GF-D8 (cell line): Measurements from ENCODE around the gene LYSMD3.

Source experiments
- DNase-seq: peaks from one replicate; lab custom pipeline; 2025; lab: John Stamatoyannopoulos, UW

LYSMD3 gene

DNA sequence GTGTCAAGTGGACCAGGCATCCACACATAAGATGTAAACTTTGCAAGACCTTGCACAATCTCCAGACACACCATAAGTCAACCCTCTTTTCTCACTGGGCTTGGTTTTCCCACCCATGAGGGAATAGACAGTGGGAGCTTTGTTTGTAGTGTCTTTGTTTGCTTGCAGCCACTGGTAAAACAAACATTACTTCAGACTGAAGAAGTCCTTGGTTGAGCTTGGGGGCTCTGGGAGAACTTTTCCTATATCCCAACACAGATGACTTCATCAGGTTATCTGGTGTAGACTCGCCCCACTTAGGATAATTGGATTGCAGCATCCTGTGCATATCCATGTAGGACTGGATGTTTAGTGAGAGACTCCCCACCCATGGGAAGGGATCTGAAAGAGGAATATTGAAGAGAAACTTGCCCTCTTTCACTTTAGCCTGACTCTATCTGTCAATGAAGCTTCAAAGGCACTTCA lies 17.7 kb upstream of the LYSMD3 start:
- DNase-seq: no peak

DNA sequence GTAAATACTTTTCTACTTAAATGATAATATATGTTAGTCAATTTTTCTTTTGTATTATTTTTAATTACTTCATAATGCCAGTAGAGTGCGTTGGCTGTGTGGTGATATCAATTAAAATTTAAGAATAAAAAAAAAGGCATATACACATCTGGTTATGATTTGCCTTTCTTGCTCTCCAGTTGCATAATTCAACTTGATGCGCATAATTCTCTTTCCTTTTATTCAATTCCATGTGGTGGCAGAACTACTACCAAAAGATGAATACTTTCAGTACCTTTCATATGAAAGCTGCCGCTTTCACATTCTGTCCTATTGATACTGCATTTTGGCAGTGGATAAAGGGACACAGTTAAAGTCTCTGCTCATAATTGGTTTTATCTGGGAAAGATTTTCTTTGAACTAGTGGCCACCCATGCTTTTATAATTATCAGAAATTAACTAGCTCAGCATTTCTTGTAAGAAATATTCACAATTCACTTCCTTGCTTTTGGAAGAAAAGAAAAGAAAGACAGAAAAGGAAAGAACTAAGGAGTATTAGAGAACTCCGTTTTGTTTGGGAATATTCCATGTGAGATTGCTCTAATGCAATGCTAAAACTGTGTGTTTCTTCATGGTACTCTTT lies 16.9 kb upstream of the LYSMD3 start:
- no peak for DNase-seq

DNA sequence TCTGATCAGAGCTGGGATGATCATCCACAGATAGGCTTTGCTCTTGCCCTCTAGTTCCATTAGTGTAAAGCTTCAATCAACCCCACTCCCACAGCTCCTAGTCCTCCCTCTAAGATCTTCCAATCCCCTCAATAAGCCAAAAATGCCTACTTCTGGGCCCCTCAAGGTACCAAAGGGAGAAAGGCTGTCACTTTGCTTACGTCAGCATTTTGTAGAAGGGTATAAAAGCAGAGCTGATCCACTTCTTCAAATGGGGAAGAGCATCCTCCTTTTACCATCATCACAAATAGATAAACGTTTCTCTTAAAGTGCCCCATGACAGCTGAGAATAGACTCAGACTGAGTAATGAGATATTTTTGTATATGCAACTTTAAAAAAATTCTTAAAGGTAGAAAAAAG lies 16.1 kb upstream of the LYSMD3 start:
- no peak for DNase-seq

GRCh38 chr5:90542827-90543519 lies 13.6 kb upstream of the LYSMD3 start:
- no peak for DNase-seq

- DNase-seq: no peak
Observed at GRCh38 chr5:90534922-90535321, 5.5 kb upstream of the LYSMD3 start.

DNA sequence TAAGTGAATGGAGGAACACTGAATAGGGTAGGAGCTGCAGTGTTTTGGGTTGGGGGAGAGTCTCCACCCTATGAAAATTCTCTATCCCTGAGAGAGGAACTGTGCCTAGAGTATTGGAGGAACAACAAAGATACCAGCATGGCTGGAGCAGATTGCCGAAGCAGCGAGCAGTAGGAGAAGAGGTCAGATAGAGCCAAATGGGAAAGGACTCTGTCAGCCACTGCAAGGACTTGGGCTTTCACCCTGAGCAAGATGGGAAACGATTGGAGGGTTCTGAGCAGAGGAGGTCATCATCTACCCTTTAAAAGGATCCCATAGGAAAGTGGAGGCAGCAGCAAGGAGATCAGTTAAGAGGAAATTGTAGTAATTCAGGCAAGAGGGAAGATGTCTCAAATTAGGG lies 4.4 kb upstream of the LYSMD3 start:
- no peak for DNase-seq

DNA sequence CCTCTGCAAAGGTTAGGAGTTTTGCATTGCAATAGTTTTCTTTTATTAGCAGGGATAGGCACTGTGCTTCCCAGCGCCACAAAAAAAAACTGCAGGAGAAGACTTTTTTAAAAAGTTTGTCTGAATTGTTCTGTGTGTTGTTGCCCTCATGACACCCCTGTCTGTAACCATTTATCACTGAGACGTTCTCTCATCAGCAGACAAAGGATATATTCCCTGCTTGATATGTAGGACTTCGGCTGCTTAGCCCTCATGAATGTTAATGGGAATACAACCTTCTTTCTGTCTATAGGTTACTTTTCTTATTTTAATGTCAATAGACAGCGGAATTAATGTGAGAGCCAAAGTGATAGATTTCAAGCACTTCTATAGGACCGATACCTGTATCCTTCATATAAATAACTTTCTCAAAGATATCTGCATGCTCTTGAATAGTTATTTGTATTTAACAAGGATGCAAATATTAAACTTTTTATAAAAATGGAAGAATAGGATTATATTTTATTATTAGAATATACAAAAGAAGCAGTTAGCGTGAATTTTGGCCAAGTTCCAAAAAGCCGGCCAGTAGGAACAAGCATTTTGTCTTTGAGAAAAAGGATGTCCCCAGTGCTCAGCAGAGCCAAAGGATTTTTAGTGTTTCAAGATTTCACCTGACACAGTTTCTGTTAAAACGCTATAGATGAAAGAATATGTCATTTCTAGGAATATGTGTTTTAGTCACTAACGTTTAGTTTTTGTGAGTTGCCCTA lies 1.5 kb upstream of the LYSMD3 start:
- no peak for DNase-seq

DNA sequence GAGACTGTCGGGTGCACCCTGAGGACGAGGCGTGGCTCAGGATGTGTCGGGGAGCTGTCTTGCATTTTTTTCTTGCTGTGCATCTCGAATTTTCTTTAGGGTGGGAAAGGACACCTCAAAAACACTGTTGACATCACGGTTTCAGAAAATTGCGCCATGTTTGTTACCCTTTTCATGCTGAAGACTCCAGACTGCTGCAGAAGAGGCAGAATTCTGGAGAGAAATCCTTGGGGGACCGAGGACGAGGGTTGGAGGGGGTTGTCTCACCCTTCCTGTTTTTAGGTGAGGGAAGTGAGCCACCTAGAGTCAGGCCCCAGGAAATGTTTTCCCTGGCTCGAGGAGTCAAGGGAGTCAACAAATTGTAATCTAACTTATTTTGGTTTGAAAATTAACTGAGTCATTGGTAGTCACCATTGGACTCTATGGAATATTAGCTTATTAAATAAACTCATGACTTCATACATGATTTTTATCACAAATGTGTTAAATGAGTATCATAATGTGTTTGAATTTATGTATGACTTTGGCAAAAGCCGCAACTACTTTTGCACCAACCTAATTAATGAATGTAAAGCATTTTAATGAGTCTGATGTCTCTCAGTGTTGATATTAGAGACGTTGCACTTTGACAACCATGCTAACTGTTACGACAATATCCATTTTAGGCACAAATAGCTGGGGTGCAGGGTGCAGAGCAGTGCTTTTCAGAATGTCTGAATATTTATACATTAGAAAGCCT lies 724 bp upstream of the LYSMD3 start:
- no peak for DNase-seq

DNA sequence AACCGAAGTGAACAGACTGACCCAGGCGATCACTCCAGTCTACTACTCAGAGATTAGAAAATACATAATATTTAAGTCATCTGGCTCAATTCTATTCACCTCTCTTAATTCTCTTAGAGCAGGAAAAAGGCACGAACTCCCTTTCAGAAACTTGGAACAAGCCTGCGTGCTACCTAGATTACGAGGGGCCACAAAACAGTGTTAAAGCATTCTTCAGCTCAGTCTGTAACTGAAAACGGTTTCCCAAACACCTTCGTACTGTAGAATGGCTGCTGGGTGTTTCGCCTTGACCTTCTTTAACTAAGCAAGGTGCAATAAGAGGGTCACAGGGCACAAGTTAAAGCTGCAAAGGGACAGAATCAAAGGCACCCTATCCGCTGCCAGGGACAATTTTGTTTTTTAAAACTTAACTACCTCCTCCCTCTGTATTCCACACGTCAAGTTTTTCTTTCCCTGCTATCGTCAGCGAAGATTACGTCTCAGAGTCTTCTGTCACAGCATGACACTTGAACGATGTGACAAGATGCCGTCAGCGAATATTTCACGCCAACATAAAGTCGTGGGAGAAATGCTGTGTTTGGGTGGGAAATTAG lies 687 bp downstream of the LYSMD3 start:
- DNase-seq: no peak

GRCh38 chr5:90519081-90519480 lies 10.3 kb downstream of the LYSMD3 start:
- DNase-seq: no peak

DNA sequence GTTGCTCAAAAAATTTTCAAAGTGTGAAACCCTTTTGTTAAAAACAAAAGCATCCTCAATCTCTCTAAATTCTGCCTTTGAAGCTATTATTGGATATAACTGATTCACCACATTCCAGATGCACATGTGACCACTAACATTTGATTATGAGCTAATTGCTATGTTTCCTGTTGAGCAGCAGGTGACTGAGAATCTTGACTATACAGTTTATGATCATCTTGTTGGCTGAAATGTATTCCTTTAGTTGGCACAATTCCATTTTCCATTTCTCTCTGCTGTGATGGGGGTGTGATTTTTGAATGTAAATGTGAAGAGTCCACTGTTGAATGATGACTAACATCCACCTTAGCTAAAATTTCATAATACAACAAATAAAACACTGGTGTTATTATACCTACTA lies 10.7 kb downstream of the LYSMD3 start:
- DNase-seq: no peak

DNA sequence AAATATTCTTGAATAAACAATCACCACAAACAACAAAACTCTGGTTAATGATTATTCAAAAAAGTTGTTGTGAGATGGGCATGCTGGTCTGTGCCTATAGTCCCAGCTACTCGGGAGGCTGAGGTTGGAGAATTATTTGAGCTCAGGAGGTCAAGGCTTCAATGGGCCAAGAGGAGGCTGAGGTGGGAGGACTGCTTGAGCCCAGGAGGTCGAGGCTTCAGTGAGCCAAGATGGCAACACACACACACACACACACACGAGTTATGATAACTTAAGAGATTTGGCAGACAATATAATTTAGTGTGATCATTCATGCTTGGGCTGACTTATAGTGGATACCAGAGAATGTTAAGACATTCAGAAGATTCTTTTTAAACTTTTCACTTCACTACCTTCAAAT lies 14.9 kb downstream of the LYSMD3 start:
- no peak for DNase-seq

DNA sequence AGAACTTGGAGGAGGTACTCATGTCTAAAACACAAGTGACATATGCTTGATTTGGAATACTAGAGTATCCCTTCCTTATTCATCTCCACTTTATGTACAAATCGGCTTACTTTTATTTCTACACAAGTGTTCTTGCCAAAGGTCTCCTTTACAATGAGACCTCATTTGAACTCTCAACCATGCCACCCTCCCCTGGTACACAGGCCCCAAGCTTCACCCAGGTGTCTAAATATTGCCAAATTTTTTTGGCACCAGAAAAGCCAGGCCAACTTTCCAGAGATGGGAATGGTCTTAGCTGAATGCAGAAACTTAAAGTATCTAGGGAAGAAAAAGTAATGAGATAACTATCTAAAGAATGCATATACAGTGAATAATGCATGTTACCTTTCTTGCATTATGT lies 18.9 kb downstream of the LYSMD3 start:
- DNase-seq: no peak

GRCh38 chr5:90506221-90506620 lies 23.2 kb downstream of the LYSMD3 start:
- no peak for DNase-seq

DNA sequence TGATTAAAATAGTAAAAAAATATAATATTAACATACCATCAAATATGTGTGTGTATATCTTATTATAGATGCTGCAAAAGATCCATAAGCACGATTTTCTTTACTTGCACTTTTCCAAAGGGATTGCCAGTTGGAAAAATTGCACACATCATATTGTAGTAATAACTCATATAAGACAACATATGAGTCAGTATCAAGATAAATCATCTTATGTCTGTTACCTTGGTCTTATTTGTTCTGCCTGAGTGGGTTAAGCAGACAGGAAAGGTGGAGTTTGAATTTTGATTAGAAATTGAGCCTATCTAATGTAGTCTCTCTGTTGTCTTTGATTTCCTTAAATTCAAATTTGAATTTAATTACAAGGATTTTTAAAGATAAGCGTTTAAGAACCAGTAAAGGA lies 24.6 kb downstream of the LYSMD3 start:
- DNase-seq: no peak

GRCh38 chr5:90503596-90503995 lies 25.8 kb downstream of the LYSMD3 start:
- no peak for DNase-seq

DNA sequence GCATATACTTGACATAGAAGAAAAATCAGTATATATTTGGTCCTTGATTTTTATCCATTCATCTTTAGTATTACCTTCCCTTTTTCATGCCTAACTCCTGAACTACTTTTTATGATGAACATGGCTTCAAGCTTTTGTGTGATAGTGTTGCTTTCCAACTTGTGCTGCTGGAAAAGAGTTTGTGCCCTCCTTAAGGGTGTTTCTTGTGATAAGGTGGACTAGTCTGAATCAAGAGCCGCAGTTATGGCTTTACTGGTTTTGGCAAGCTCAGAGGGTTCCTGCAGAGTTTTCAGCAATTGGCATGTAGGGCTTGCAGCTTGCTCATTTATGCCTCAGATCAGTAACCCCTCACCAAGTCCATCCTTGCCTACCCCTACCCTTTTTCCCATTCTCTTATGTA lies 34.2 kb downstream of the LYSMD3 start:
- no peak for DNase-seq

DNA sequence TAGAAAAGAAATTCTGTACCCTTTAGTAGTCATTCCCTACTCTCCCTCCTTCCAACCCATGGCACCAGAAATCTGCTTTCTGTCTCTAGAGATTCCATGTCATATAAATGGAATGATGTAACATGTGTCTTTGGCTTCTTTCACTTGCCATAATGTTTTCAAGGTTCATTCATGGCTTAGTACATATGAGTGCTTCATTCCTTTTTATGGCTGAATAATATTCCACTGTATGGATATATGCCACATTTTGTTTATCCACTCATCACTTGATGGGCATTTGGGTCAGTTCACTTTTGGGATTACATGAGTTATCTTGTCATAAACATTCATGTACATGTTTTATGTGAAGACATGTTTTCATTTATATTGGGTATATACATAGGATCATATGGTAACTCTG lies 35.3 kb downstream of the LYSMD3 start:
- no peak for DNase-seq

DNA sequence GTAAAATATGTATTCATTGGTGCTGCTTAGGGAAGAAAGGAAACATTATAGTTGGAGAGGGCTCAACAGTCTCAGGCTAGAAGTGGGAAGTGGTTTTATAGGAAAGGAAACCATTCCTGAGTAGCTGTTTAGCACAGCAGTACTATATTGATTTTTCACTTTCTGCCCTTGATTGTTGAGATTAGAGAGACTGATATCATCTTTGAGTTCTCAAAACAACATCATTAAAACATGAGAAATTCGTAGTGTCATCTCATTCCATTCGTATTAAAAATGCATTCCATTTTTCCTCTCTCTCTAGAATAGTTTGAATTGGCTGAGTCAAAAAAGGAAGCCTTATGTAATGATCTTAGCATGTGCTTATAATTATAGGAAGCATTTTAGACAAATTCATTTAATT lies 40.6 kb downstream of the LYSMD3 start:
- no peak for DNase-seq

DNA sequence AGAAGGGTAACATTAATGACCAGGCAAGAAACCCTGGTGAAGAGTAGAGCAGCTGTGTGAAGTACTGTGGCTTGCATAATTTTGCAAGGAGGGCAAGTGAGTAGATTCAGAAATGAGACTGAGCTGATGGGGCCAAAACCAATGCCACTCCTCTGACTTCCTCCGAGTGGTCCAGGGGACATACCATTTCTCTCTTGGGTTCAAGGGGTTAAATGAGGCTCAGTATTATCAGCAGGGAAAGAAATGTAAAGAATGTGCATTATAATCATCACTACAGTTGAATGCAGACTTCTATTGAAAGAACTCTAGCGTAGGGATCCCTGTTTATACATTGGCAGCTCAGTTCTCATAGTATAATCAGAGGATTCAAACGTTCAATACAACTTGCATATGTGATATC lies 44.8 kb downstream of the LYSMD3 start:
- DNase-seq: no peak

DNA sequence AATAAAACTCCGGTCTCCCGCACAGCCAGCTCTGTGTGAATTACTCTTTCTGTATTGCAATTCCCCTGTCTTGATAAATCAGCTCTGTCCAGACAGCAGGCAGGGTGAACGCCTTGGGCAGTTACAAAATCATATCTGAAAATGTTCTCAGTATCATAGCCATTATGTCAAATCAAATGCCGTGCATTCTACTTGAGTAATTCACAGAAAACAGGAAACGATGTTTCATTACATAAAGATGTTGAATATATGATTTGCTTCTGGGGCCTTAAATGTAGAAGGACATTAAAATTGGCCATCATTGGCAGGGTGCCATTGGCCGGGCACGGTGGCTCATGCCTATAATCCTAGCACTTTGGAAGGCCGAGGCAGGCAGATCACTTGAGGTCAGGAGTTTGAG lies 46.2 kb downstream of the LYSMD3 start:
- DNase-seq: no peak

DNA sequence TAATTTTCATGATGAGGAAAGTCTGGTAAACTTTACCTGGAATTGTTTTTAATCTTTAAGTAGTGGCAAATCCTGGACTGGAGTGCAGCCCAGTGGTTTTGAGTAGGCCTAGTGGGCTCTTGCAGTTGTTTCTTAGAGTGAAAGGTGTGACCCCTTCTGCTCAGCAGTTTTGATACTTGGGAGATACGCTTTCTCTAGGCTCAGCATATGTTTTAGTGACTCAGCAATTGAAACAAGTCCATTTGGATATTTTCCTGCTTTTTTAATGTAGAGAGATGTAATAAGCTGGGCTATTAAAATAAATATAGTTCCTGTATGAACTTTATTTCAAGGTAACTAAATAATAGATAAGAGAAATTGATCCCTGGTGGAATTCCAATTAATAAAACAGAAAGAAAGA lies 48.7 kb downstream of the LYSMD3 start:
- DNase-seq: no peak
